ENCODE data around the gene CCND1. TPM values are rescaled to one million over a fixed set of nuclear protein-coding genes. Genes with fewer than 3 reads are reported as not detected.

The CCND1 gene
- total RNA-seq, 1 experiment from 2014 or later: 868 TPM

- CTCF ChIA-PET: no interaction called here
- intact Hi-C loops (cut with micrococcal nuclease): no loop called here
- no peak for TF ChIP-seq CTCF (conservative IDR thresholded peaks at IDR 0.05; ENCODE audit: low read depth, low read length)
- TF ChIP-seq EZH2phosphoT487 (IDR thresholded peaks at IDR 0.05; ENCODE audit: borderline replicate concordance, low read length): no peak
- no peak for TF ChIP-seq EZH2 (IDR thresholded peaks at IDR 0.05; ENCODE audit: low read length, unreplicated experiment)
- H3K9me3 ChIP-seq (ENCODE audit: low read length): no peaks in the 10 kb centered on the region
- ATAC-seq (no peak), DNase-seq (no peak)
- H3K9ac ChIP-seq (ENCODE audit: low read length): no peak overlapping the region
- H3K79me2 ChIP-seq (ENCODE audit: low read length): no peaks in the 10 kb centered on the region
- H3K36me3 ChIP-seq (ENCODE audit: low read depth, low read length): no peaks in the 10 kb centered on the region
- H3K4me2 ChIP-seq (ENCODE audit: low read length): no peak overlapping the region
- H3F3A ChIP-seq (ENCODE audit: low read length, unreplicated experiment): no peaks in the 10 kb centered on the region
- no peak overlapping the region for H2AFZ ChIP-seq (ENCODE audit: low read length)
- POLR2A ChIA-PET (ENCODE audit: unreplicated experiment): no interaction called here
- no TSS peak for BruUV-seq (replicated peaks)
- H4K20me1 ChIP-seq (ENCODE audit: low read length): no peaks in the 10 kb centered on the region
- no peak overlapping the region for H3K27ac ChIP-seq (ENCODE audit: low read length)
- no peak overlapping the region for H3K4me3 ChIP-seq (ENCODE audit: low read length)
- H3K27me3 ChIP-seq (ENCODE audit: low read length): no peaks in the 10 kb centered on the region
- no peaks in the 10 kb centered on the region for H3K9me2 ChIP-seq (replicated peaks; ENCODE audit: low read length)
- no peaks in the 10 kb centered on the region for H3K4me1 ChIP-seq (ENCODE audit: insufficient read depth, low read length)
Measured at GRCh38 chr11:69611548-69612526, 29.1 kb upstream of the CCND1 start.

- no peak overlapping the region for H3K9ac ChIP-seq (ENCODE audit: low read length)
- no peak overlapping the region for H2AFZ ChIP-seq (ENCODE audit: low read length)
- no peak overlapping the region for H3K4me2 ChIP-seq (ENCODE audit: low read length)
- H3K4me1 ChIP-seq (ENCODE audit: insufficient read depth, low read length): no peaks in the 10 kb centered on the region
- ChIA-PET POLR2A (ENCODE audit: unreplicated experiment) (no interaction called here), CTCF (no interaction called here)
- intact Hi-C loops (cut with micrococcal nuclease): no loop called here
- H3K36me3 ChIP-seq (ENCODE audit: low read depth, low read length): no peaks in the 10 kb centered on the region
- H3K79me2 ChIP-seq (ENCODE audit: low read length): no peaks in the 10 kb centered on the region
- no peak overlapping the region for H3K4me3 ChIP-seq (ENCODE audit: low read length)
- BruUV-seq (replicated peaks): no TSS peak
- H3K9me2 ChIP-seq (replicated peaks; ENCODE audit: low read length): no peaks in the 10 kb centered on the region
- ATAC-seq: no peak
- no peak for DNase-seq
- H3K27ac ChIP-seq (ENCODE audit: low read length): no peak overlapping the region
- H4K20me1 ChIP-seq (ENCODE audit: low read length): no peaks in the 10 kb centered on the region
- no peaks in the 10 kb centered on the region for H3F3A ChIP-seq (ENCODE audit: low read length, unreplicated experiment)
- TF ChIP-seq EZH2 (IDR thresholded peaks at IDR 0.05; ENCODE audit: low read length, unreplicated experiment) (no peak), EZH2phosphoT487 (IDR thresholded peaks at IDR 0.05; ENCODE audit: borderline replicate concordance, low read length) (no peak), CTCF (conservative IDR thresholded peaks at IDR 0.05; ENCODE audit: low read depth, low read length) (no peak)
- no peaks in the 10 kb centered on the region for H3K27me3 ChIP-seq (ENCODE audit: low read length)
- H3K9me3 ChIP-seq (ENCODE audit: low read length): no peaks in the 10 kb centered on the region
Measured at GRCh38 chr11:69613594-69613993, 27.4 kb upstream of the CCND1 start.

- DNase-seq (no peak), ATAC-seq (no peak)
- ChIA-PET POLR2A (ENCODE audit: unreplicated experiment) (no interaction called here), CTCF (no interaction called here)
- H3K9me2 ChIP-seq (replicated peaks; ENCODE audit: low read length): no peaks in the 10 kb centered on the region
- H3K27ac ChIP-seq (ENCODE audit: low read length): no peak overlapping the region
- no peak overlapping the region for H3K4me2 ChIP-seq (ENCODE audit: low read length)
- no peaks in the 10 kb centered on the region for H3K4me1 ChIP-seq (ENCODE audit: insufficient read depth, low read length)
- TF ChIP-seq EZH2phosphoT487 (IDR thresholded peaks at IDR 0.05; ENCODE audit: borderline replicate concordance, low read length) (no peak), CTCF (conservative IDR thresholded peaks at IDR 0.05; ENCODE audit: low read depth, low read length) (no peak), EZH2 (IDR thresholded peaks at IDR 0.05; ENCODE audit: low read length, unreplicated experiment) (no peak)
- H3K4me3 ChIP-seq (ENCODE audit: low read length): no peak overlapping the region
- BruUV-seq (replicated peaks): no TSS peak
- H3K9ac ChIP-seq (ENCODE audit: low read length): no peak overlapping the region
- H4K20me1 ChIP-seq (ENCODE audit: low read length): no peaks in the 10 kb centered on the region
- no peaks in the 10 kb centered on the region for H3K79me2 ChIP-seq (ENCODE audit: low read length)
- H3K36me3 ChIP-seq (ENCODE audit: low read depth, low read length): no peaks in the 10 kb centered on the region
- intact Hi-C loops (cut with micrococcal nuclease): no loop called here
- H3F3A ChIP-seq (ENCODE audit: low read length, unreplicated experiment): no peaks in the 10 kb centered on the region
- H3K27me3 ChIP-seq (ENCODE audit: low read length): no peaks in the 10 kb centered on the region
- H2AFZ ChIP-seq (ENCODE audit: low read length): no peak overlapping the region
- H3K9me3 ChIP-seq (ENCODE audit: low read length): no peaks in the 10 kb centered on the region
Measured at GRCh38 chr11:69614085-69614484, 26.9 kb upstream of the CCND1 start.

Data from PC-3 (cell line).